Stimulated activated CD4-positive, alpha-beta T cell treated with anti-CD3 and anti-CD28 coated beads, Interleukin-2, amount 100 ng/mL, for 48 hours (primary cell): Measurements from ENCODE around the gene RNF31.
"Not testable (repeated sequence)": the region's sequence is repeated elsewhere in the genome, so short reads cannot be mapped to it uniquely, and the experiment has no call there.

Experiments used
- DNase-seq, 2 donors: peaks; one replicate each; pipeline ENCODE4 v3.0.0-alpha.2; 2020

RNF31 gene

GRCh38 chr14:24146978-24147760, at the start of gene RNF31:
Gene RNF31 (plus strand): TSS chr14:24147498. CDS start chr14:24147699, 201 bp downstream.
- peak; percentile 94 to 96 for DNase-seq

GRCh38 chr14:24098229-24098926, 48.9 kb upstream of the RNF31 start:
- no peak for DNase-seq

GRCh38 chr14:24098927-24099813, 48.1 kb upstream of the RNF31 start:
- no peak for DNase-seq

GRCh38 chr14:24100197-24100981, 46.9 kb upstream of the RNF31 start:
- no peak for DNase-seq

DNA sequence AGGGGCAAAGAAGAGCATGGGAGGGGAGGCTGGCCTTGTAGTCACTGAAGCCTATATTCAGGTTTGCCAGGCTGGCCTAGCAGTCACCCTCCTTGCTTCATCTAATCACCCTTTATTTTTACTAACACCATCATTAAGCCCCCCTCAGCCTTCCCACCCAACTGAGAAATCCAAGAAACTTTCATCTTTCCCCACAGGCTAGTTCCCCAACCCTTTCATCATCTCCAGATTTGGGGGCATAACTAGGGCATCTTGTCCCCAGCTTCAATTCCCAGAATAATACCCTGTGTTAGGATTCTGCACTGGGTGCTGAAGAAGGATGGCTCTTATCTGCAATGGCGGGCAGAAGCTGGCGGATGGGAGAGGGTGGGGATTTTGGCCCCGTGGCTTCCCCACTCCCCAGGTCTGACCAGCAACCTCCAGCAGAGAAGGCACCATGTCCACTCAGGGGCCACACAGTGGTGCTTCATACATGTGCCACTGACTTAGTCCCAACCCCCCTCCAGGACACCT, 46.3 kb upstream of the RNF31 start:
- no peak for DNase-seq

DNA sequence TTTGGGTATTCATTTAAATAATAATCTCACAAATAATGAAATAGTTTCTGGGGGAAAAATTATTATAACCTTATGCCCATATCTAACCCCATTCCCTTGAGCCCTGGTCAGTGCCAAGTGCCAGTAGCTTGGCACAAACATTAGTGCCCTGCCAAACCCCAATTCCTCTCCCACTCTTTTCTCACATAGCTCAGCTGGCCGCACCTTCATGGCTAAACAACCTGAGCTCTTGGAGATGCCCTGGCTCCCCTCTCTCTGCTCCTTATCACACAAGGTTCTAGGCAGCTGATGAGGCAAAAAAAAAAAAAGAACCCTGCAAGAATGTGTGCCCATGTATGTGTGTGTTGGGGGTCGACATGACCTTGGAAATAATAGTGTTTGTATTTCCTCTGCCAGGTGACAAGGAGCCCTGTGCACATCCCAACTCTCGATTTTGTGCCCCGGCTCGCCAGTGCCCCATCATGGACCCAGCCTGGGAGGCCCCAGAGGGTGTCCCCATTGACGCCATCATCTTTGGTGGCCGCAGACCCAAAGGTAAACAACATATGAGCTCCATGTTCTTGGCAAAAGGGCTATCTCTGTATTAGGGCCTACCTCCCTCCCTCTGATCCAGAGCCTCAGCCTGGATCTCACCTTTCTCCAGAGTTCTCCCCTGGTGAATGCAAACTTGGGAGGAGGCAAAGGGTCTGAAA, 44.8 kb upstream of the RNF31 start:
- DNase-seq, result no peak

DNA sequence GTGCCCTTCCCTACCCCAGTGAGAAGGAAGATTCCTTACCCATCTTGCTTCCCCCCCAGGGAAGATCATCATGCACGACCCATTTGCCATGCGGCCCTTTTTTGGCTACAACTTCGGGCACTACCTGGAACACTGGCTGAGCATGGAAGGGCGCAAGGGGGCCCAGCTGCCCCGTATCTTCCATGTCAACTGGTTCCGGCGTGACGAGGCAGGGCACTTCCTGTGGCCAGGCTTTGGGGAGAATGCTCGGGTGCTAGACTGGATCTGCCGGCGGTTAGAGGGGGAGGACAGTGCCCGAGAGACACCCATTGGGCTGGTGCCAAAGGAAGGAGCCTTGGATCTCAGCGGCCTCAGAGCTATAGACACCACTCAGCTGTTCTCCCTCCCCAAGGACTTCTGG, 43.8 kb upstream of the RNF31 start:
- no peak for DNase-seq

DNA sequence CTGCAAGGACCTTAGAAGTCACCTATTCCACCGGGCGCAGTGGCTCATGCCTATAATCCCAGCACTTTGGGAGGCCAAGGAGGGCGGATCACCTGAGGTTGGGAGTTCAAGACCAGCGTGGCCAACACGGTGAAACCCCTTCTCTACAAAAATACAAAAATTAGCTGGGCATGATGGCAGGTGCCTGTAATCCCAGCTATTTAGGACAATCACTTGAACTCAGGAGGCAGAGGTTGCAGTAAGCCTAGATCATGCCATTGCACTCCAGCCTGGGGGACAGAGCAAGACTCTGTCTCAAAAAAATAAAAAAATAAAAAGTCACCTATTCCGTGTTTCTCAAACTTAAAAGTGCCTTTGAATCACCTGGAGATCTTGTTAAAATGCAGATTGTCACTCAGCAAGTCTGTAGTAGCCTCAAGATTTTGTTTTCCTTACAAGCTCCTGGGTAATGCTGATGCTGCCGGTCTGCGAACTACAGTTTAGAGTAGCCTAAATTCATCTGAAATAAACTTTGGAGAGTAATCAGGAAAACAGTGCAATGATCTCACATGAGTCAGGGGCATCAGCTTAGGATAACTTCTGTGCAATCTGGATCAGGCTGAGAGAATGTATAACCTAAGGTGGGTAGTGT, 41.6 kb upstream of the RNF31 start:
- not testable (repeated sequence) for DNase-seq

DNA sequence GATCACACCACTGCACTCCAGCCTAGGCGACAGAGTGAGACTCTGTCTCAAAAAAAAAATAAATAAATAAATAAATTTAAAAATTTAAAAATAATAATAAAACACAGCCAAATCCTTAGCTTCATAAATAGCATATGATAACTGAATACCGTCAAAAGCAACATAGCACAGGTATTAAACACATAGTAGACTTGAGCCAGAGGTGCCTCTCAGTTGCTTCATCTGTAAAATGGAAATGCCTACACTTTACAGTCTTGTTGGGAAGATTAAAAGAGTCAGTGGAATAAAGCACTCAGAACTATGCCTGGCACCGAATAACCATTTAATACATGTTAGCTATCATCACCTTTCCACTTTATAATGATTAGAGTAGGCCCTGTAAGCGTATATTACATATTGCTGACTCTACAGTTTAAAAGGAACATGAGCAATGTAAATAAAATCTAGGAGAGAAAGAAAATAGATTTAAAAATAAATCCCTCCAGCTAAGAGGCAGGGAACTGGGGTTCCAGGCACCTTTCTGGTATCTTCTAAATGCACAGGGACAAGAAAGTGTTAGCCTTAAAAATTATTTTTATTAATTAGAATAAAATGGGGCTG, 40.5 kb upstream of the RNF31 start:
- DNase-seq, result no peak

GRCh38 chr14:24108336-24108874, 38.9 kb upstream of the RNF31 start:
- DNase-seq, result no peak

GRCh38 chr14:24110060-24110459, 37.2 kb upstream of the RNF31 start:
- DNase-seq, result no peak

- DNase-seq, result no peak
These were observed 36.8 kb upstream of the RNF31 start for GRCh38 chr14:24110523-24110922.

- DNase-seq, result no peak
These were observed 33.9 kb upstream of the RNF31 start for GRCh38 chr14:24113379-24113800.

- peak; percentile 69 to 70 for DNase-seq
These were observed 33.3 kb upstream of the RNF31 start for GRCh38 chr14:24113801-24114531.

DNA sequence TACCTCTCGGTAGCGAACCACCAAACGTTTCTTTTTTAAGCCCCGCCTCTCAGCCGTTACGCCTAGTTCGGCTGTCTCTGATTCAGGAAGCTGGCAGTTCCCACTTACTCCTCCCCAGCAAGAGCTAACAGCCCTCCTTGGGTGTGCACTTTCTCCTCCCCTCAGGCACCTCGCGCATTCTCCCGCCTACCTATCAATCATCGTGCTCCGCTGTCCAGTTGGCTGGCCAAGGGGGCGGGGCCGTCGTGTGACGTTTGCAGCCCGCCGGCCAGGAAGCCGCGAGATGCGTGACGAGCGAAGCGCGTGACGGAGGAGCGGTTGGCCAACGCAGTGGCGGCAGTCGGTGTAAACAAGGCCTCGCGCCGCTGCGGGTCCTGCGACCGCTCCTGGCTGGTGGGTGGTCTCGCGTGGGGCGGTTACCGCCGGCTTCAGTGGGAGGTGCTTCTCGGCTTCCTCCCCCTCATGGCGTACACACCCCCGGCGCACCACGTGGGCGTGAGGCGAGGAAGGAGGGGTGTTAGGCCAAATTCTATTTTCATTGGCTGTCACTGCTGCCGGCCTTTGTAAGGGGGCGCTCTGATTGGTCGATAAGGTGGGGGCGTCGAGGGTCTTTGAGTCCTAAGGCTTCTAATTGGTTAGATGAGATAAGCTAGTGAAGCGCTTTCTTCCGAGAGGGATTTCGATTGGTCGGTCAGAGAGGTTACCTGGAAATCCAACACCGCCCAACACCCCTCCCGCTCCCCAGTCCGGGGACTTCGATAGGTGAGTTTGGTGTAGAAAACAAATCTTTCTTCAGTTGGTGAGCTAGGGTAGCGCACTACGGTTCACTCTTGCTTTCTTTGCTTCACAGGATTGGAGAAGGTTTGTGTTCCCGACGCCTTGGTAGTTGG, 32.5 kb upstream of the RNF31 start, which contains the start of the genes DCAF11 and NRL:
Gene DCAF11, plus strand, starts transcription at position 246 of the 890 bp plus-strand sequence. CDS start 818 bp downstream, outside the sequence.
Gene NRL, minus strand, starts transcription at position 418 of the 890 bp plus-strand sequence. CDS start 32,101 bp downstream, outside the sequence.
- peak; percentile 96 to 98 for DNase-seq

- no peak for DNase-seq
These were observed 31.7 kb upstream of the RNF31 start for GRCh38 chr14:24115422-24116127.

- DNase-seq, result no peak
These were observed 31.0 kb upstream of the RNF31 start for GRCh38 chr14:24116128-24116814.
